Pulmonary artery endothelial cell (primary cell): ENCODE results near the gene UGT1A4. TPM values are rescaled to one million over a fixed set of nuclear protein-coding genes. Genes with fewer than 3 reads are reported as not detected.
A peak's percentile ranks its signal among the peaks of the same experiment; 100 is the strongest.
"Not testable (repeated sequence)": the region's sequence is repeated elsewhere in the genome, so short reads cannot be mapped to it uniquely, and the experiment has no call there.

Experiments used
- DNase-seq: peaks from one replicate; pipeline ENCODE4 v3.0.0-alpha.2; 2011; ENCODE audit warnings: low read depth, low spot score
- total RNA-seq: library from RNA; depleted of rRNA; stranded (reverse); fragments of >200 nt; gene quantifications from 2 replicates; pipeline ENCODE4 v1.2.3, GENCODE V29; 2014

The UGT1A4 gene
- total RNA-seq, 1 donor from 2014 or later = not detected

- DNase-seq = no peak
Observed at GRCh38 chr2:233699424-233700027, 19.0 kb upstream of the UGT1A4 start.

DNA sequence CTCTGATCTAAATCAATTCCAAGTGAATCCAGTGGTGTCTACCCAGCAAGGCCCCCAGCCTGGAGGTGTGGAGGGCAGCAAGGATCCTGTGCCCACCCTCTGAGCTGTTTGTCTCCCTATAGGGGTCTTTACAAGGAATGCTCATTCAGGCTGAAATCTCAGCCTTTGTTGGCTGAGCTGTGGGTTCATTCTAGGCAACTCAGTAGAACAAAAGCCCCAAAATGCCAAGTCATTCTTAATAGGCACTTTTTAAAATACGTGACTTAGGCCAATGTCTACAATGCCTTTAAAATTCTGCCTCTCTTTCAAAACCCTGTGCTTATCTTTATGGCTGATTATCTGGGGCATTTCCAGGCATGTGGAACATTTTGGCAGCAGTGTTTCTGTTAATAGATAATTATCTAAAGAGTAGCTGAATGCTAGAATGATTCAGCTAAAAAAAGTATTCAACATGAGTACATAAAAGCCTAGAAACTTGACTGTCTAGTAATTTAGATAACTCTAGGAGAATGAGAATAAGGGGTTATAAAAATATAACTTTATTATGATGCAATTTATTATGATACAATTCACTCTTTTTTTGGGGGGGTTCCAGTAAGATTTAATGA lies 18.4 kb upstream of the UGT1A4 start:
- peak; percentile 64 for DNase-seq

DNA sequence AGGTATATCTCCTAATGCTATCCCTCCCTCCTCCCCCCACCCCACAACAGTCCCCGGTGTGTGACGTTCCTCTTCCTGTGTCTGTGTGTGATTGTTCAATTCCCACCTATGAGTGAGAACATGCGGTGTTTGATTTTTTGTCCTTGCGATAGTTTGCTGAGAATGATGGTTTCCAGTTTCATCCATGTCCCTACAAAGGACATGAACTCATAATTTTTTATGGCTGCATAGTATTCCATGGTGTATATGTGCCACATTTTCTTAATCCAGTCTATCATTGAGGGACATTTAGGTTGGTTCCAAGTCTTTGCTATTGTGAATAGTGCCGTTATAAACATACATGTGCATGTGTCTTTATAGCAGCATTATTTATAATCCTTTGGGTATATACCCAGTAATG lies 17.7 kb upstream of the UGT1A4 start:
- not testable (repeated sequence) for DNase-seq

- DNase-seq = no peak
Observed at GRCh38 chr2:233702238-233702637, 16.3 kb upstream of the UGT1A4 start.

DNA sequence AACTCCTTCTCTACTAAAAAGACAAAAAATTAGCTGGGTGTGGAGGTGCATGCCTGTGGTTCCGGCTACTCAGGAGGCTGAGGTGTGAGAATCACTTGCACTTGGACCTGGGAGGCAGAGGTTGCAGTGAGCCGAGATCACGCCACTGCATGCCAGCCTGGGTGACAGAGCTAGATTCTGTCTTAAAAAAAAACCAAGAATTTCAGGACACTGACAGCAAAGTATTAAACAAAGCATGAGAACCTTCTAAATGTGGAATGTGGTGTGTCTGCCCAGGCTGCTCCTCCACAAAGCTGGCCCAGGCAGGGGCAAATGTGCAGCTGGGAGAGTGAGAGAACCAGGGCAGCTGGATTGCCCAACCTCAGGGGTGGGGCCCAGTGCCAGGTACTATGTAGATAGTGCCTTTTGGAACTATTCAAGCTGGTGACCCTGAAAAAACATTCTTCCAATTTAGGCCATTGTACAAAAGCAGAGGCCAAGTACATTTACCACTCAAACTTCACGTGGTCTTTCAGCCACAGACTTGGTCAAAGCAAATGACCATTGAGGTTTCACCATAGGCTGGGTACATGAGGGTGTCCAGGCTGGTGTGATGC lies 12.5 kb upstream of the UGT1A4 start:
- DNase-seq = no peak

GRCh38 chr2:233706720-233707119 lies 11.8 kb upstream of the UGT1A4 start:
- DNase-seq = no peak

DNA sequence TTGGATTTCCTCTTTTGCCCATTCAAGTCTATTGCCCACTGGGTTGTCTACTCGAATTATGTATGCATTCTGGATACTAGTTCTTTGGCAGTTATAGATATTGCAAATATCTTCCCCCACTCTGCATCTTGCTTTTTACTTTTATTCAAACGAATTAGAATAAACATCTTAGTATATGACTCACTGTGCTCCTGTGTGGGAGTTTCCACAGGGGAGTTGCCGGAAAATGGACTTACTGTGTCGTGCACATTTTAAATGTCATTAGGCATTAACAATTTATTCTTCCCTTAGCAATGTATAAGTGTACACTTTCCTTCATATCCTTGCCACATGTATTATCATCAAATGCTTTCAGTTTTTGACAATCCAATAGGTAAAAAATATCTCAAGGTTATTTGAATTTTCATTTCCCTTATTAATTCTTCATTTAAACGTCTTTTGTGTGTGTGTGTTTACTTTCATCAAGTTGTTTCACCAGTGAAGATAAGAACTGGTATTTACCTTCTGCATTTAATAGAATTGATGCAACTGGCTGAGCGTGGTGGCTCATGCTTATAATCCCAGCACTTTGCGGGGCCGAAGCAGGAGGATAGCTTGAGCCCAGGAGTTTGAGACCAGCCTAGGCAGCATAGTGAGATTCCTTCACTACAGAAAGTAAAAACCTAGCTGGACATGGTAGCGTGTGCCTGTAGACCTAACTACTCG lies 10.4 kb upstream of the UGT1A4 start:
- no peak for DNase-seq

- DNase-seq = no peak
Observed at GRCh38 chr2:233708942-233709341, 9.6 kb upstream of the UGT1A4 start.

DNA sequence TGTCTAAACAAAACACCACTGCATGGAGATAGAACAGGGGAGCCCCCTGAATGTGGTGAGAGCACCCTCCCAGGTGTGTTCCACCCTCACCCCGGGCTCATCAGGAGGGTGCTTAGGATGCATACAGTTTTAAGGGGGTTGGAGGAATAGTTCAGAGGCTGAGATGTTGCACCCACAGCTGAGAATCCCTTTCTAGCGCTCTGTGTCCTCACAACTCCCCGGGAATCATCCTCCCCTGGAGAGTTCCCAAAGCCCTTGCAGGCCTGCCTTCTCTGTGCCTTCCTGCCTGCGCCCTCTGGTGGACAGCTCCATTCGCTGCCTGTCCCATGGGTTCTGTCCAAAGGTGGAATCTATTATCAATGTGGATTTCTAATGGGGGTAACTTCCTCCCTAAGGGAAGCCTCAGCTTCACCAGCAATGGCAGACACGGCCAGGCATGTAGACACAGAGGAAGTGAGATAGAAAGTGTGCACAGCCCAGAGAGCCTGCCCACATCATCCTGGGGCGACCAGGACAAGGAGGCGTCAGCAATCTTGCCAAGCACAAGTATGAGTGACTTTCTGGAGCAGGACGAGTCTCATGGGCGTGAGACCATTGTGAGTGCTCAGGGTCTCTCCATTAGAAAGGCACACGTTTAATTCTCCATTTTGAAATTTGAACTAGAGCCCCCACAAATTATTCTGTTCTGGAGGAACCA lies 7.1 kb upstream of the UGT1A4 start:
- DNase-seq = no peak

- DNase-seq = no peak
Observed at GRCh38 chr2:233712611-233713261, 5.8 kb upstream of the UGT1A4 start, which contains the start of gene UGT1A5. Gene UGT1A5 (plus strand): TSS chr2:233712907. CDS start chr2:233712992, 85 bp downstream.

GRCh38 chr2:233713262-233713615 lies 5.3 kb upstream of the UGT1A4 start:
- DNase-seq = no peak

- no peak for DNase-seq
Observed at GRCh38 chr2:233714121-233714520, 4.4 kb upstream of the UGT1A4 start.

DNA sequence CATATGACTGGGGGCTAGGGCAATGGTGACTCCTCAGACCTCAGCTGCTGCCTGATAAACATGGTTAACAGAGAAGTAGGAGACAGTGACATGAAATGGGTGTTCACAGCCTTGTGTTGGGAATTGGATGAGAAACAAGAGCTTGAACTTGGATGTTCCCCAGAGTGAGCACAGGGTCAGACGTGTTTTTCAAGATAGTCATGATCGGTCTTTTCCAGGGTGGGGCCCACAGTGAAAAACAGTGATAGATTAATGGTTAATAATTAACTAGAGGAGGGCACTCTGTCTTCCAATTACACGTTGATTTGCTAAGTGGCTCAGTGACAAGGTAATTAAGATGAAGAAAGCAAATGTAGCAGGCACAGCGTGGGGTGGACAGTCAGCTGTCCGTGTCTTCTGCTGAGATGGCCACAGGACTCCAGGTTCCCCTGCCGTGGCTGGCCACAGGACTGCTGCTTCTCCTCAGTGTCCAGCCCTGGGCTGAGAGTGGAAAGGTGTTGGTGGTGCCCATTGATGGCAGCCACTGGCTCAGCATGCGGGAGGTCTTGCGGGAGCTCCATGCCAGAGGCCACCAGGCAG lies 10.3 kb downstream of the UGT1A4 start, which contains the start of gene UGT1A3:
Gene UGT1A3 (plus strand): TSS at position 320 of the 579 bp plus-strand sequence. CDS start 85 bp downstream, at position 405.
- no peak for DNase-seq

DNA sequence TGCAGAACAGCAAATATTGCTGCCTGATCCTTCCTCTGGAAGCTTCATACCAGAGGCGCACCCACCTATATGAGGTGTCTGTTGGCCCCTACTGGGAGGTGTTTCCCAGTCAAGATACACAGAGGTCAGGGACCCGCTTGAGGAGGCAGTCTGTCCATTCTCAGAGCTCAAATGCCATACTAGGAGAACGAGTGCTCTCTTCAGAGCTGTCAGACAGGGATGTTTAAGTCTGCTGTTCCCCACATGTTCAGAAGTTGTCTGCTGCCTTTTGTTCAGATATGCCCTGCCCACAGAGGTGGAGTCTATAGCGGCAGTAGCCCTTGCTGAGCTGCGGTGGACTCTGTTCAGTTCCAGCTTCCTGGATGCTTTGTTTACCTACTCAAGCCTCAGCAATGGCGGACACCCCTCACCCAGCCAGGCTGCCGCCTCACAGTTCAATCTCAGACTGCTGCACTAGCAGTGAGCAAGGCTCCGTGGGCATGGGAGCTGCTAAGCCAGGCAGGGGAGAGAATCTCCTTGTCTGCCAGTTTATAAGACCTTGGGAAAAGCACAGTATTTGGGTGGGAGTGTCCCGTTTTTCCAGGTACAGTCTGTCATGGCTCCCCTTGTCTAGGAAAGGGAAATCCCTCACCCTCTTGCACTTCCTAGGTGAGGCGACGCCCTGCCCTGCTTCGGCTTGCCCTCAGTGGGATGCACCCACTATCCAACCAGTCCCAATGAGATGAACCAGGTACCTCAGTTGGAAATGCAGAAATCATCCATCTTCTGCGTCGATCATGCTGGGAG lies 18.5 kb downstream of the UGT1A4 start:
- not testable (repeated sequence) for DNase-seq

GRCh38 chr2:233740870-233741269 lies 22.3 kb downstream of the UGT1A4 start:
- no peak for DNase-seq

- DNase-seq = no peak
Observed at GRCh38 chr2:233743464-233744259, 25.1 kb downstream of the UGT1A4 start.

GRCh38 chr2:233745073-233745755 lies 26.7 kb downstream of the UGT1A4 start:
- no peak for DNase-seq

DNA sequence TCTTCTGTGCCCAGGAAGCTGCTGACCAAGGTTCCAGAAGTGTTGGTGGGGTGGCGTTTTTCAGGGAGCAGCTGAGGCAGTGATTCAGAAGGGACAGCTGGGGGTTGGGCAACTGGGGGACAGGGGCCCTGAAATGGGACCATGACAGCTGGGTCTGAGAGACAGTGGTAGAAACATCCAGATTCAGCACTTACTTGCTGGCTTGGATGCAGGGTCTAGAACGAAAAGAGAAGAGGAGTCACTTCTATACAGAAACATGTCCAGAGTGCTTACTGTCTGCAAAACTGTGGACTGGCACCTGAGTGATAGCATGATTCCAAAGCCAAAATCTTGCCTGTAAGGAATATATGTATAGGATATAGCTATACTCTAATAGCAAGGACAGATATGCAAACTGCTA lies 27.3 kb downstream of the UGT1A4 start:
- not testable (repeated sequence) for DNase-seq
